CD14-positive monocyte (primary cell): Measurements from ENCODE around the gene CHMP1A. TPM values are rescaled to one million over a fixed set of nuclear protein-coding genes. Genes with fewer than 3 reads are reported as not detected.

Experiments used
- DNase-seq, 3 donors: peaks; one replicate each; pipeline ENCODE4 v3.0.0-alpha.2; 2011 to 2022
- H2AFZ ChIP-seq: 2 replicates; pipeline ENCODE4 v1.6.0; 2012; ENCODE audit warnings: mild to moderate bottlenecking, low read depth, low read length, inconsistent platforms; ENCODE audit not compliant: insufficient read depth, poor library complexity, severe bottlenecking
- H3K27ac ChIP-seq, 2 donors: 1 replicate in 1 of 2; 2 replicates in 1 of 2; pipeline ENCODE4 v1.5.1; 2012 to 2013; ENCODE audit warnings: low read length in 2 of 2, control low read depth in 1 of 2, inconsistent platforms in 1 of 2, low read depth in 1 of 2, mild to moderate bottlenecking in 1 of 2
- H3K27me3 ChIP-seq, 2 donors: one replicate each; pipeline versions ENCODE4 v1.6.0 to v1.6.1; 2011 to 2013; ENCODE audit warnings: low read length in 2 of 2; ENCODE audit not compliant: control insufficient read depth in 2 of 2, insufficient read depth in 2 of 2
- H3K36me3 ChIP-seq, 2 donors: replicated peaks in 1 of 2; 1 replicate in 1 of 2; 2 replicates in 1 of 2; pipeline versions ENCODE4 v1.5.1 to v1.6.1; 2012 to 2013; ENCODE audit warnings: low read length in 2 of 2, control low read depth in 1 of 2, inconsistent platforms in 1 of 2, mild to moderate bottlenecking in 1 of 2; ENCODE audit not compliant: insufficient read depth in 2 of 2, control insufficient read depth in 1 of 2
- H3K4me1 ChIP-seq, 2 donors: 1 replicate in 1 of 2; 2 replicates in 1 of 2; pipeline versions ENCODE4 v1.5.1 to v1.6.1; 2012 to 2013; ENCODE audit warnings: low read length in 2 of 2, control low read depth in 1 of 2, inconsistent platforms in 1 of 2, mild to moderate bottlenecking in 1 of 2, moderate library complexity in 1 of 2; ENCODE audit not compliant: insufficient read depth in 2 of 2, control insufficient read depth in 1 of 2
- H3K4me2 ChIP-seq: replicated peaks from 2 replicates; pipeline ENCODE3; 2012; ENCODE audit warnings: low read length, moderate library complexity, mild to moderate bottlenecking; ENCODE audit not compliant: poor library complexity, severe bottlenecking; ENCODE audit errors: extremely low read depth
- H3K4me3 ChIP-seq, 3 experiments: fragments of 200-600 bp in 1 of 3; sonication (generic) in 1 of 3; replicated peaks in 1 of 3; 1 replicate in 2 of 3; 2 replicates in 1 of 3; pipeline ENCODE4 v1.5.1; 2011 to 2013; ENCODE audit warnings: low read length in 3 of 3, mild to moderate bottlenecking in 3 of 3, control low read depth in 2 of 3, low read depth in 2 of 3, inconsistent platforms in 1 of 3, moderate library complexity in 1 of 3
- H3K79me2 ChIP-seq: 2 replicates; pipeline ENCODE4 v1.6.0; 2012; ENCODE audit warnings: mild to moderate bottlenecking, control low read depth, inconsistent platforms, low read length, moderate library complexity; ENCODE audit not compliant: insufficient read depth
- H3K9ac ChIP-seq: 2 replicates; pipeline ENCODE4 v1.6.0; 2017; ENCODE audit warnings: low read length, mild to moderate bottlenecking; ENCODE audit not compliant: insufficient read depth, poor library complexity, severe bottlenecking
- H3K9me3 ChIP-seq, 2 donors: replicated peaks in 1 of 2; 1 replicate in 1 of 2; 2 replicates in 1 of 2; pipeline versions ENCODE4 v1.5.1 to v1.6.1; 2012 to 2013; ENCODE audit warnings: low read length in 2 of 2, control low read depth in 1 of 2; ENCODE audit not compliant: control insufficient read depth in 1 of 2, insufficient read depth in 1 of 2
- H4K20me1 ChIP-seq: 2 replicates; pipeline ENCODE4 v1.6.0; 2012; ENCODE audit warnings: mild to moderate bottlenecking, low read length, control low read depth, moderate library complexity; ENCODE audit not compliant: insufficient read depth
- H3K27ac Mint-ChIP-seq, 7 donors: one replicate each; pipeline ENCODE4 v1.8.0; 2020; ENCODE audit warnings: mild to moderate bottlenecking in 7 of 7, mixed read lengths in 7 of 7, moderate library complexity in 6 of 7, inconsistent platforms in 2 of 7
- H3K27me3 Mint-ChIP-seq, 3 donors: one replicate each; pipeline ENCODE4 v1.8.0; 2021 to 2022; ENCODE audit warnings: low read depth in 3 of 3, mild to moderate bottlenecking in 3 of 3, mixed read lengths in 3 of 3, moderate library complexity in 3 of 3, inconsistent platforms in 1 of 3
- H3K36me3 Mint-ChIP-seq, 2 donors: one replicate each; pipeline ENCODE4 v1.8.0; 2020; ENCODE audit warnings: mixed read lengths in 2 of 2, inconsistent platforms in 1 of 2, mild to moderate bottlenecking in 1 of 2
- H3K4me1 Mint-ChIP-seq: one replicate; pipeline ENCODE4 v1.8.0; 2020; ENCODE audit warnings: mild to moderate bottlenecking, mixed read lengths
- H3K4me3 Mint-ChIP-seq, 2 donors: one replicate each; pipeline ENCODE4 v1.8.0; 2020; ENCODE audit warnings: mild to moderate bottlenecking in 2 of 2, mixed read lengths in 2 of 2, moderate library complexity in 1 of 2
- H3K9me3 Mint-ChIP-seq, 7 donors: one replicate each; pipeline ENCODE4 v1.8.0; 2020 to 2022; ENCODE audit warnings: mixed read lengths in 7 of 7, mild to moderate bottlenecking in 6 of 7, moderate library complexity in 6 of 7, inconsistent platforms in 2 of 7
- CTCF ChIP-seq: fragments of 200-600 bp; IDR thresholded peaks from one replicate; pipeline ENCODE4 v1.8.0; 2022; ENCODE audit warnings: antibody characterized with exemption, mild to moderate bottlenecking
- WGBS: methylation state at CpG from one replicate; pipeline ENCODE4 v1.1.5; 2013; ENCODE audit warnings: missing lambda C conversion rate; ENCODE audit not compliant: insufficient coverage; 5-methylcytosine and 5-hydroxymethylcytosine counted together
- intact Hi-C, 2 donors: fragments of 100-400 bp; cut with micrococcal nuclease; formaldehyde crosslinking; loops; one replicate each; pipeline versions ENCODE4 v1.15.0 to v1.15.1; 2023
- polyA plus RNA-seq, 3 donors: library from polyadenylated mRNA; depleted of rRNA in 1 of 3; unstranded in 2 of 3; stranded (reverse) in 1 of 3; fragments of 300-500 nt in 2 of 3; fragments of >200 nt in 1 of 3; fragmentation: Illumina TruSeq in 2 of 3; gene quantifications; 1 replicate in 2 of 3; 2 replicates in 1 of 3; pipeline ENCODE4 v1.2.3, GENCODE V29; 2012 to 2021

CHMP1A gene
- polyA plus RNA-seq, 3 donors, result 57.3 to 85.7 (median 76.6) TPM

GRCh38 chr16:89691986-89692569, 34.6 kb upstream of the CHMP1A start:
- H3K9me3 ChIP-seq, result no peaks in the 10 kb centered on the region
- Mint-ChIP-seq H3K4me3 (no peak overlapping the region), H3K9me3 (no peaks in the 10 kb centered on the region), H3K27ac (no peak overlapping the region), H3K4me1 (peaks cover 7% of the 10 kb centered on the region), H3K36me3 (peaks cover 42 to 69% of the 10 kb centered on the region in 2 donors), H3K27me3 (peaks cover 0 to 3% (median 0%) of the 10 kb centered on the region in 3 donors)
- no peak for TF ChIP-seq CTCF
- no peak overlapping the region for H3K4me3 ChIP-seq
- H3K27ac ChIP-seq, result no peak overlapping the region
- intact Hi-C loops, result no loop called here
- no peak overlapping the region for H3K9ac ChIP-seq
- 98% methylated on average over 13 of the region's 13 CpGs for WGBS
- H3K79me2 ChIP-seq, result peaks cover 22% of the 10 kb centered on the region
- peaks cover 8% of the 10 kb centered on the region in 2 donors for H3K4me1 ChIP-seq
- DNase-seq, result no peak
- no peak overlapping the region for H2AFZ ChIP-seq
- peaks cover 54 to 66% of the 10 kb centered on the region in 2 donors for H3K36me3 ChIP-seq
- peaks cover 19% of the 10 kb centered on the region for H4K20me1 ChIP-seq
- no peak overlapping the region for H3K4me2 ChIP-seq
- no peaks in the 10 kb centered on the region for H3K27me3 ChIP-seq

- H3K27me3 Mint-ChIP-seq, result peaks cover 0 to 2% (median 0%) of the 10 kb centered on the region in 3 donors
- no peak overlapping the region for H3K27ac ChIP-seq
- peaks cover 42 to 69% of the 10 kb centered on the region in 2 donors for H3K36me3 Mint-ChIP-seq
- no peak for DNase-seq
- no peaks in the 10 kb centered on the region for H3K27me3 ChIP-seq
- no peak overlapping the region for H3K4me3 Mint-ChIP-seq
- 96% methylated on average over 13 of the region's 21 CpGs for WGBS
- intact Hi-C loops, result no loop called here
- H2AFZ ChIP-seq, result no peak overlapping the region
- no peak overlapping the region for H3K9ac ChIP-seq
- H3K79me2 ChIP-seq, result peaks cover 25% of the 10 kb centered on the region
- no peaks in the 10 kb centered on the region for H3K9me3 ChIP-seq
- H4K20me1 ChIP-seq, result peaks cover 12% of the 10 kb centered on the region
- no peak overlapping the region for H3K4me3 ChIP-seq
- no peaks in the 10 kb centered on the region for H3K9me3 Mint-ChIP-seq
- peaks cover 54 to 64% of the 10 kb centered on the region in 2 donors for H3K36me3 ChIP-seq
- H3K27ac Mint-ChIP-seq, result peak overlapping the region in 1 of 7 donors; percentile 48
- no peak overlapping the region for H3K4me2 ChIP-seq
- peaks cover 10 to 12% of the 10 kb centered on the region in 2 donors for H3K4me1 ChIP-seq
- H3K4me1 Mint-ChIP-seq, result peaks cover 7% of the 10 kb centered on the region
- TF ChIP-seq CTCF, result no peak
Observed at GRCh38 chr16:89691231-89691985, 33.9 kb upstream of the CHMP1A start.
